HCT116 (cell line): ENCODE results near the gene ALG1. TPM values are rescaled to one million over a fixed set of nuclear protein-coding genes. Genes with fewer than 3 reads are reported as not detected.

Experiments used
- ATAC-seq: fragments of 200-7000 bp; cut with Tn5 transposase; 2 replicates; pipeline ENCODE4 v1.9.1; 2020; ENCODE audit warnings: mild to moderate bottlenecking, moderate library complexity
- BruUV-seq: library from RNA; stranded (reverse); fragments of 400-500 nt; replicated peaks from 2 replicates; lab custom pipeline; 2021; lab: Mats Ljungman, UMichigan
- CTCF ChIA-PET: fragments of 300-600 bp; sonication (Branson Sonifier 250); formaldehyde crosslinking; loops from one replicate; lab custom pipeline; 2021; ENCODE audit warnings: antibody characterized with exemption; lab: Charles Lee
- POLR2A ChIA-PET: fragments of 300-600, 350-600 bp; sonication (Branson Sonifier 250); formaldehyde crosslinking; loops from one replicate; lab custom pipeline; 2021; ENCODE audit warnings: antibody characterized with exemption; lab: Charles Lee
- RAD21 ChIA-PET, 2 experiments: fragments of 300-600 bp; sonication (Branson Sonifier 250); formaldehyde crosslinking; loops; one replicate each; lab custom pipeline; 2023; ENCODE audit warnings: low total read pairs in 2 of 2; ENCODE audit not compliant: uncharacterized antibody in 2 of 2, unreplicated experiment in 2 of 2, low non-redundant PET in 1 of 2; lab: Charles Lee
- DNase-seq: peaks from one replicate; pipeline ENCODE4 v3.0.0-alpha.2; 2010; ENCODE audit warnings: low read depth, low spot score
- H2AFZ ChIP-seq: fragments of 200-600 bp; shearing (Covaris generic), sonication (generic); 2 replicates; pipeline ENCODE4 v1.6.1; 2017; ENCODE audit warnings: low read depth, mixed run types, mixed read lengths, antibody characterized with exemption, low read length; ENCODE audit not compliant: poor library complexity, severe bottlenecking
- H3K27ac ChIP-seq: 2 replicates; pipeline ENCODE4 v1.5.1; 2012; ENCODE audit warnings: low read depth, low read length
- H3K27me3 ChIP-seq: fragments of 200-600 bp; sonication (generic); 2 replicates; pipeline ENCODE4 v1.6.1; 2016; ENCODE audit warnings: mixed run types, low read length, mixed read lengths; ENCODE audit not compliant: insufficient read depth
- H3K36me3 ChIP-seq, 2 experiments: fragments of 200-500 bp in 1 of 2; fragments of 200-600 bp in 1 of 2; sonication (Bioruptor generic) in 1 of 2; sonication (generic) in 1 of 2; 2 replicates each; pipeline versions ENCODE4 v1.5.1 to v1.6.1; 2014 to 2016; ENCODE audit warnings: low read length in 2 of 2, inconsistent platforms in 1 of 2, mixed read lengths in 1 of 2, mixed run types in 1 of 2; ENCODE audit not compliant: insufficient read depth in 2 of 2, control insufficient read depth in 1 of 2
- H3K4me1 ChIP-seq, 2 experiments: fragments of 200-600 bp in 1 of 2; sonication (generic) in 1 of 2; 2 replicates each; pipeline versions ENCODE4 v1.5.1 to v1.6.1; 2012 to 2017; ENCODE audit warnings: low read length in 2 of 2, inconsistent platforms in 1 of 2, mild to moderate bottlenecking in 1 of 2, mixed read lengths in 1 of 2, mixed run types in 1 of 2, moderate library complexity in 1 of 2; ENCODE audit not compliant: insufficient read depth in 2 of 2, control insufficient read depth in 1 of 2
- H3K4me2 ChIP-seq: fragments of 200-600 bp; sonication (generic); 2 replicates; pipeline ENCODE4 v1.6.1; 2017; ENCODE audit warnings: mixed run types, low read length, mixed read lengths
- H3K4me3 ChIP-seq, 2 experiments: fragments of 200-600 bp in 1 of 2; sonication (generic) in 1 of 2; replicated peaks in 1 of 2; 2 replicates each; pipeline ENCODE4 v1.5.1; 2011 to 2016; ENCODE audit warnings: low read length in 2 of 2, control low read depth in 1 of 2, low read depth in 1 of 2, mild to moderate bottlenecking in 1 of 2, mixed read lengths in 1 of 2, mixed run types in 1 of 2
- H3K79me2 ChIP-seq: fragments of 200-600 bp; sonication (generic); 2 replicates; pipeline ENCODE4 v1.6.1; 2017; ENCODE audit warnings: mild to moderate bottlenecking, mixed run types, low read length, moderate library complexity, mixed read lengths; ENCODE audit not compliant: insufficient read depth
- H3K9ac ChIP-seq: fragments of 200-600 bp; sonication (generic); 2 replicates; pipeline ENCODE4 v1.6.1; 2016; ENCODE audit warnings: low read length, mixed read lengths
- H3K9me2 ChIP-seq: fragments of 200-600 bp; sonication (generic), shearing (Covaris generic); 2 replicates; pipeline ENCODE4 v1.6.1; 2017; ENCODE audit warnings: mixed run types, mild to moderate bottlenecking, moderate library complexity; ENCODE audit not compliant: insufficient read depth
- H3K9me3 ChIP-seq, 2 experiments: fragments of 200-500 bp in 1 of 2; fragments of 200-600 bp in 1 of 2; sonication (Bioruptor generic) in 1 of 2; sonication (generic) in 1 of 2; 2 replicates each; pipeline ENCODE4 v1.6.1; 2014 to 2017; ENCODE audit warnings: low read length in 2 of 2, mixed read lengths in 2 of 2, inconsistent platforms in 1 of 2, low read depth in 1 of 2, mild to moderate bottlenecking in 1 of 2, mixed run types in 1 of 2, moderate library complexity in 1 of 2; ENCODE audit not compliant: control insufficient read depth in 1 of 2, insufficient read depth in 1 of 2
- H4K20me1 ChIP-seq: fragments of 200-600 bp; sonication (generic), shearing (Covaris generic); 2 replicates; pipeline ENCODE4 v1.6.1; 2017; ENCODE audit warnings: mixed run types, mild to moderate bottlenecking, moderate library complexity; ENCODE audit not compliant: insufficient read depth
- ATF3 ChIP-seq: IDR thresholded peaks from 2 replicates; pipeline ENCODE4 v1.6.1; 2012
- CBX3 ChIP-seq: IDR thresholded peaks from 2 replicates; pipeline ENCODE4 v1.6.1; 2012; ENCODE audit warnings: low read depth
- CEBPB ChIP-seq: IDR thresholded peaks from 2 replicates; pipeline ENCODE4 v1.6.1; 2012; ENCODE audit warnings: low read depth
- JUND ChIP-seq: IDR thresholded peaks from 2 replicates; pipeline ENCODE4 v1.6.1; 2012
- POLR2A ChIP-seq: IDR thresholded peaks from 2 replicates; pipeline ENCODE4 v1.7.0; 2011; ENCODE audit warnings: borderline replicate concordance; ENCODE audit not compliant: insufficient read depth, insufficient read length; ENCODE audit errors: extremely low read depth
- POLR2AphosphoS5 ChIP-seq: IDR thresholded peaks from 2 replicates; pipeline ENCODE4 v1.6.1; 2011; ENCODE audit warnings: mild to moderate bottlenecking, low read depth, low read length, moderate library complexity
- RAD21 ChIP-seq: IDR thresholded peaks from 2 replicates; pipeline ENCODE4 v1.6.1; 2012; ENCODE audit warnings: low read depth, mild to moderate bottlenecking
- SP1 ChIP-seq: IDR thresholded peaks from 2 replicates; pipeline ENCODE4 v1.6.1; 2012; ENCODE audit warnings: low read depth
- TCF7L2 ChIP-seq: IDR thresholded peaks from 2 replicates; pipeline ENCODE4 v1.7.0; 2011; ENCODE audit warnings: borderline replicate concordance, inconsistent platforms; ENCODE audit not compliant: insufficient read depth, insufficient read length; ENCODE audit errors: extremely low read depth
- ZNF274 ChIP-seq: fragments of 200-500 bp; sonication (Bioruptor generic); IDR thresholded peaks from 2 replicates; pipeline ENCODE4 v1.6.1; 2014; ENCODE audit warnings: mild to moderate bottlenecking, low read depth, low read length, inconsistent platforms
- intact Hi-C: fragments of 100-400 bp; cut with micrococcal nuclease; formaldehyde crosslinking; loops from 2 replicates; pipeline ENCODE4 v1.10.0; 2022
- total RNA-seq: library from RNA; stranded (reverse); gene quantifications from one replicate; pipeline ENCODE4 v1.2.1, GENCODE V29; 2021; ENCODE audit not compliant: unreplicated experiment
- TF ChIP-seq, protein P1 (sequence below): IDR thresholded peaks from 2 replicates; pipeline ENCODE4 v1.6.1; 2012
- TF ChIP-seq, protein P2 (sequence below): IDR thresholded peaks from 2 replicates; pipeline ENCODE4 v1.6.1; 2011; ENCODE audit warnings: mild to moderate bottlenecking, low read length, moderate library complexity; ENCODE audit not compliant: insufficient replicate concordance; ENCODE audit errors: extremely low read depth

The ALG1 gene
- total RNA-seq, 1 experiment from 2014 or later, result 27.1 TPM

- no peak overlapping the region for H3K9ac ChIP-seq
- TF ChIP-seq SP1 (no peak), RAD21 (no peak), CEBPB (no peak), JUND (no peak), ZNF274 (no peak), POLR2A (no peak), CBX3 (no peak), ATF3 (no peak), TCF7L2 (no peak), POLR2AphosphoS5 (no peak)
- TF ChIP-seq, protein P1, sequence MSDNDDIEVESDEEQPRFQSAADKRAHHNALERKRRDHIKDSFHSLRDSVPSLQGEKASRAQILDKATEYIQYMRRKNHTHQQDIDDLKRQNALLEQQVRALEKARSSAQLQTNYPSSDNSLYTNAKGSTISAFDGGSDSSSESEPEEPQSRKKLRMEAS, result no peak
- TF ChIP-seq, protein P2, sequence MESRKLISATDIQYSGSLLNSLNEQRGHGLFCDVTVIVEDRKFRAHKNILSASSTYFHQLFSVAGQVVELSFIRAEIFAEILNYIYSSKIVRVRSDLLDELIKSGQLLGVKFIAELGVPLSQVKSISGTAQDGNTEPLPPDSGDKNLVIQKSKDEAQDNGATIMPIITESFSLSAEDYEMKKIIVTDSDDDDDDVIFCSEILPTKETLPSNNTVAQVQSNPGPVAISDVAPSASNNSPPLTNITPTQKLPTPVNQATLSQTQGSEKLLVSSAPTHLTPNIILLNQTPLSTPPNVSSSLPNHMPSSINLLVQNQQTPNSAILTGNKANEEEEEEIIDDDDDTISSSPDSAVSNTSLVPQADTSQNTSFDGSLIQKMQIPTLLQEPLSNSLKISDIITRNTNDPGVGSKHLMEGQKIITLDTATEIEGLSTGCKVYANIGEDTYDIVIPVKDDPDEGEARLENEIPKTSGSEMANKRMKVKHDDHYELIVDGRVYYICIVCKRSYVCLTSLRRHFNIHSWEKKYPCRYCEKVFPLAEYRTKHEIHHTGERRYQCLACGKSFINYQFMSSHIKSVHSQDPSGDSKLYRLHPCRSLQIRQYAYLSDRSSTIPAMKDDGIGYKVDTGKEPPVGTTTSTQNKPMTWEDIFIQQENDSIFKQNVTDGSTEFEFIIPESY, result no peak
- TF ChIP-seq, all 23 proteins: peak for 0
- Histone ChIP-seq H2AFZ (no peak overlapping the region), H3K9me3 (no peaks in the 10 kb centered on the region), H3K4me2 (no peak overlapping the region), H3K27me3 (peaks cover 4% of the 10 kb centered on the region; the same call in 1 of the 2 replicates), H4K20me1 (no peaks in the 10 kb centered on the region), H3K27ac (no peak overlapping the region), H3K4me1 (peaks cover 5 to 14% of the 10 kb centered on the region in 2 experiments; a peak in 3 of 4 replicates), H3K36me3 (no peaks in the 10 kb centered on the region), H3K4me3 (no peak overlapping the region), H3K9me2 (no peaks in the 10 kb centered on the region), H3K79me2 (no peaks in the 10 kb centered on the region)
- POLR2A ChIA-PET, result no interaction called here
- RAD21 ChIA-PET, result no interaction called here
- ATAC-seq, result no peak
- intact Hi-C loops, result no loop called here
- no TSS peak for BruUV-seq
- CTCF ChIA-PET, result no interaction called here
- DNase-seq, result no peak
Measured at GRCh38 chr16:5046914-5047313, 24.7 kb upstream of the ALG1 start.
